Inflammatory macrophage treated with lipopolysaccharide for 1 hour (primary cell): Measurements from ENCODE around the gene MRPS14.
"Not testable (repeated sequence)": the region's sequence is repeated elsewhere in the genome, so short reads cannot be mapped to it uniquely, and the experiment has no call there.

Experiments
- DNase-seq, 2 donors: peaks; one replicate each; pipeline ENCODE4 v3.0.0-alpha.2; 2020 to 2022

MRPS14 gene

GRCh38 chr1:175023043-175023921, at the start of gene MRPS14:
MRPS14 (minus strand) TSS chr1:175023425; CDS start chr1:175023408, 17 bp downstream.
- peak; percentile 97 to 99 for DNase-seq

DNA sequence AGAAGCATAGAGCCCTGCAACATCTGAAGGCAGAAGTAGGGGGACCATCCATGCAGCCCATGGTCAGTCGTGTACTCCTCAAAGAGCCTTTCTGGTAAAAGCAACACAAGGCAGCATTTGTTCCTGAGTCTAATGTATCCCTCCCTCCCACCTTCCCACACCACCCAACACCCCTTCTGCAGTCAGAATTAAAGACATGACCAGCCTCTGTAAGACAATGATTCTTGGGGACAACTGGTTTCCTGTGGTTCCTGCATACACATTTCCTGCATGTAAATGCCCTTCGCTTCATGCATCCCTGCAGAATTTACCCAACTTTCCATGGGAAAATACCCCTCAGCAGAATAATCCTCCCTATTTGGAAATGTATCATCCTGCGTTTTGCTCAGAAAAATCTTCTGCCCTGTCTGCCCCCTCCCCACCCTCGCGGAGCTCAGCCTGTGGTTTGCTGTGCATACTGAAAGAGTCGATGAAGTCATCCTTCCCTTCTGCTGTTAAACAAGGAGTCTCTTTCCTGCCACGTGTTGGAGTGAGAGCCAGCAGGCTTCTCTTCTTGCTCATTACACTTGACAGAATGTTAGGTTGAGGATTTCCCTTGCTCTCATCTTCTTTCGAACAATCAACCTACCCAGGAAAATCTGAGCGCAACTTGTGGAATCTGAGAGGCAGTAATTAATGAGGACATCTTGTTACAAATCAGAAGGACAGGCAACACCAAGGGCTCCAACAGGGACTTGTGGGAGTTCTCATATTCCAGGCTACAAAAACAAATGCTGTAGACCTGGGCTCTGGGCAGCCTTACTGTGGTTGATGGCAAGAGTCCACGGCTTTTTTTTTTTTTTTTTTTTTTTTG, 49.1 kb upstream of the MRPS14 start:
- DNase-seq: peak; percentile 53 to 89

GRCh38 chr1:175071276-175071943, 48.2 kb upstream of the MRPS14 start:
- no peak for DNase-seq

GRCh38 chr1:175070818-175071217, 47.6 kb upstream of the MRPS14 start:
- DNase-seq: no peak

DNA sequence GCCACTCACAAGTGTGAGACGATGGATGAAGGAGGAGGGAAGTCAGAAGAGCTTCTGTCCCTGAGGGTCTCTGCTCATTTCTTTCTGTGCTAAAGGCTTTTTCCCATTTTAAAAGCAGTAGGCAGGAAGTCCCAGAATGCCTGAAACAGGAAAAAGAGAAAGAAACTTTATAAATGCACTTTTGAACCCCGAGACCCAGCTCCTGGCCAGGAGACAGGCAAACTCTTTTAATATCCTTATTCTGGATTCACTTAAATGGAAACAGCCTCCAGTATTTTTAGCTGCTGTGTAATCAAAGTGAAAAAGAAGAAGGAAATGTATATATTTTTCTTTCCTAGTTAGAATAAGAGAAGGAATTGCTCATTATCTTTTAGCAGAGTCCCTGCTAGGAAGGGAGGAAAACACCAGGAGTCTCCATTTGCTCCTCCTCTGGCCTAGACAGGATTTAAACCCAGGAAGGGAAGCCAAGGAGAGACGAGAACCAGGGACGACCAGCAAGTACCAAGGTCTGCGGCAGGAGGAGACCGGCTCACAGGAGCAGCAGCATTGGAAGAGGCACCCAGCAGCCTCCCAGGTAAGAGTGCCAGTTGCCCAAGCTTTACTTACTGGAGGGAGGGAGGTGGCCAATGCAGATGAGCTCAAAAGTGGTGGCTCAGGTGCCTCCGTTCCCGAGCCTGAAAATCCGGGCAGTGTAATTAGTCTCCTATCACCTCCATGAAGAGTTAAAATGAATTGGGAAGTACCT, 44.3 kb upstream of the MRPS14 start, which contains the start of gene TNN:
TNN (plus strand) TSS at position 472 of the 745 bp plus-strand sequence. CDS start 9,586 bp downstream, outside the sequence.
- no peak for DNase-seq

DNA sequence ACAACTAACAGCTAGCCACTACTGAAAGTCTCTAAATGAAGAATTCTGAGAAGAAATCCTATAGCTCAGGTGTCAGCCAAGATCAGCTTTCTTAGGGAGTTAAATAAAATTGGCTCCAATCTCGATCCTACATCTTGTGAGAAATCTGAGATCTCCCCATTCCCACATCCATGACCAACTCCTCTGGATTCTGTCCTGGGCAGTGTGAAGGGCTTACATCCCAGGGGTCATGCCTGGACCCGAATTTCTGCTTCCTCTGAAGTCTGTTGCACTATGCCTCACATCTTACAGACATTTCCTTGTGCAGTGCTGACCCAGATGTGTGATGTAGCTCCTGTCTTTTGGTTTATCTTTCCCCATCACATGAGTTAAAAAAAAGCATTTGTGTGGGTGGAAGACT, 39.6 kb upstream of the MRPS14 start:
- no peak for DNase-seq

DNA sequence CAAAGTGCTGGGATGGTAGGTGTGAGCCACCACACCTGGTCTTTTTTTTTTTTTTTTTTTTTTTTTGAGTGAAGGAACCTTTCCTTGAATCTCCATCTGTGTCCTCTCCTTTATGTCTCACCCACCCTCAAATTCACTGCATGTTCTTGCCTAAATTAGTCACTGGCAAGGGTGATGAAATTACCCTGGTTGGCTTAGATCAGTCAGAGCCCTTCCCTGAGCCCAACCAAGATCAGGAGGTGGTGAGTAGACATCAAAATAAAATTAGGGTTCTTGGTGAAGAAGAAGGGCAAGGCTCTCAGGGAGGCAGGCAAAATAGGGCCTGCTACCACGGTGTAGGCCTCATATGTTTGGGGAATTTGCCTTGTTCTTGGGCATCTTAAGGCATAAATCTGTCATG, 39.1 kb upstream of the MRPS14 start:
- DNase-seq: no peak

DNA sequence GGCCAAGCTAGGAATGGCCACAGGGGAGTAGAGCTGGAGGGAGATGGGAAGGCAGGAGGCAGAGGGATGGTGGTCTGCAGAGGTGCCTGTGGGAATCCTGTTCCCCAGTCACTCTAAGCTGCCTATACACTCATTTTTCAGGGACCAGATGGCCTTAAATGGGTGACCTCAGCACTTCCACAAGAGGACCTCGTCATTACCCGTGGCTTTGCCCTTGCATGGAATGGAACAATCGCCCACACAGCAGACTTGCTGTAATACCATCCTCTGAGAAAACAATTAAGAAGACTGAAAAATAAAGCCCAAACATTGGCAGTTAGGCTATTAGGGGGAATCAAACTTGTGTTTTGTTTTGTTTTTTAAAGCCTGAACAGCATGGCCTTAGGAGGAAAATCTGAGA, 31.5 kb upstream of the MRPS14 start:
- peak in 1 of 2 donors; percentile 46 for DNase-seq

- no peak for DNase-seq
Observed at GRCh38 chr1:175050992-175051391, 27.8 kb upstream of the MRPS14 start.

DNA sequence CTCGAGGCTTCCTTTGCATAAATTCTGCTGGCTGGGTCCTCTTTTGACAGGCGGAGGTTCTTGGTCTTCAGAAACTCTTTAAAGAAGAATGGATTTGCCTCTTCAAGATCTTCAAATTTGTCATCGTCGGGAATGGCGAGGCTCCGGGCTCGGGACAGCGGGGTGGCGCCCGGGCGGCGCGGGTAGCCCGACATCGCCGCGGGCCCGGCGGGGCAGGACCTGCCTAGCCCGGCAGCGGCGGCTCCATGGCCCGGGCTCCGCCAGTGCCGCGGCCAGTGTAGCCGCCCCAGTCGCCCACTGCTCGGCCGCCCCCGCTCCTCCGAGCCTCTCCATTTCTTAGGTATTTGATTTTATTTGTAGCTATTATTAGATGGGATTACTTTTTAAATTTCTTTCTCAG, 22.3 kb upstream of the MRPS14 start:
- no peak for DNase-seq

DNA sequence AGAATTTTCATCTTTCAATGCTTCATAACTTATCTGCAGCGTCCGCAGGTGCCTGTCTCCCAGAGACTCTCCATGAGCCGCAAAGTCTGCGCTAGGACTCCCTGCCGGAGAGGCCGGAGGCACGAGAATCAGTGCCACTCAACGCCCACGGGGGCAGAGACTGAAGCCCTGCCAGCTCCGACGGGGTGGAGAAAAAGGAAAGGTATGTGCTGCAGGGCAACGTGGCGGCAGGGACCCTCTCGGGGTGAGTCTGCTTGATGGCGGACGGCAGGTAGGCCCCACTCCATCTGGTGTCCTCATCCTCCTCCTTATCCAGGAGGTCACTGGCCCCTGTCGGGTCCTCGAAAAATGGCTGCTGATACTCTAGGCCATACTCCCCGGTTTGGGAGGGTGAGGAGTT, 21.9 kb upstream of the MRPS14 start:
- no peak for DNase-seq

DNA sequence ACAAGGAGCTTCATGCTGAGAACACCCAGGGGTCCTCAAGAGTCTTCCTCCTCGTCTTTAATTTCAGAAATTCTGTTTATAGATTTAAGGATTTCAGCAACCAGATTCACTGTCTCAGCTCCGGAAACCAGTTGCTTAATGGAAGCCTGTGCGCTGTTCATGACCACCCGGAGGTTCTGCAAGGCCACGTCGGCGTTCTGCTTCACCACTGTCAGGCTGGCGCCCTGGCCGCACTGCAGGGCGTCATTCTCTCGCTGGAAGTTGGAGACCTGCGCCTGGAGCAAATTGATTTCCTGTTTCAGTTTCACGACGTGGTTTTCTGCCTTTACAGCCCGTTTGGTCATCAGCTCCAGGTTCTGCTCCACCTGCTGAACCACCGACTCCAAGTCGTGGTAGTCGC, 21.4 kb upstream of the MRPS14 start:
- DNase-seq: not testable (repeated sequence)

GRCh38 chr1:175043824-175044223, 20.6 kb upstream of the MRPS14 start:
- no peak for DNase-seq

DNA sequence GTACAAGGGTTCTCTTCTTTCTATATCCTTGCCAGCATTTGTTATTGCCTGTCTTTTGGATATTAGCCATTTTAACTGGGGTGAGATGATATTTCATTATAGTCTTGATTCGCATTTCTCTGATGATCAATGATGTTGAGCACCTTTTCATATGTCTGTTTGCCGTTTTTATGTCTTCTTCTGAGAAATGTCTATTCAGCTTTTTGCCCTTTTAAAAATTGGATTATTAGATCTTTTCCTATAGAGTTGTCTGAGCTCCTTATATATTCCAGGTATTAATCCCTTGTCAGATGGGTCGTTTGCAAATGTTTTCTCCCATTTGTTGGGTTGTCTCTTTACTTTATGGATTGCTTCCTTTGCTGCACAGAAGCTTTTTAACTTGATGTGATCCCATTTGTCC, 19.4 kb upstream of the MRPS14 start:
- no peak for DNase-seq

GRCh38 chr1:175040324-175040879, 17.2 kb upstream of the MRPS14 start:
- DNase-seq: no peak

DNA sequence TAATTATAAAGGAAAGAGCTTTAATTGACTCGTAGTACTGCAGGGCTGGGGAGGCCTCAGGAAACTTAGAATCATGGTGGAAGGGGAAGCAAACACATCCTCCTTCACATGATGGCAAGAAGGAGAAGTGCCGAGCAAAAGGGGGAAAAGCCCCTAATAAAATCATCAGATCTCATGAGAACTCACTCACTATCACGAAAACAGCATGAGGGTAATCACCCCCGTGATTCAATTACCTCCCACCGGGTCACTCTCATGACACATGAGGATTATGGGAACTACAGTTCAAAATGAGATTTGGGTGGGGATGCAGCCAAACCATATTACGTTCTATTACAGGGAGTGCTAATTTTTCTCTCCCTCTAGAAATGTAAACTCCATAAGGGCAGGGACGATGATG, 14.2 kb upstream of the MRPS14 start:
- DNase-seq: peak in 1 of 2 donors; percentile 46

DNA sequence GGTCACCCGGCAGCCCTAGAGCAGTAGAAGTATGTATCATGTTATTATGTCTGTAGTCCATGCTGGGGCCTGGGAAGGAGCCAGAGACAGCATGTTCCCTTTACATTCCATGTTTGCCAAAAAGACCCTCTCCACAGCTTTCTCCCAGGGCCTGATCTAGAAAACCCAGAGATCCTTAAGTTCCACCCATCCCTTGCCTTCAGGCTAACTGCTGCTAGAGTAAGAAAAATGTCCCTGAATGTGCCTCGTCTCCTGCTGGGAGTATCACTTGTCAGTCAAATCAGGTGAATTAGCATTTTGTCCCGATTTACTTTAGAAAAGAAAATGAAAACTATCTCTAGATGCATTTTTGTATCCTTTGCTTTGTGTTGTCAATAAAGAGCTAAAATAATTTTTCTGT, 13.3 kb upstream of the MRPS14 start:
- DNase-seq: no peak

GRCh38 chr1:175035865-175036264, 12.6 kb upstream of the MRPS14 start:
- no peak for DNase-seq

DNA sequence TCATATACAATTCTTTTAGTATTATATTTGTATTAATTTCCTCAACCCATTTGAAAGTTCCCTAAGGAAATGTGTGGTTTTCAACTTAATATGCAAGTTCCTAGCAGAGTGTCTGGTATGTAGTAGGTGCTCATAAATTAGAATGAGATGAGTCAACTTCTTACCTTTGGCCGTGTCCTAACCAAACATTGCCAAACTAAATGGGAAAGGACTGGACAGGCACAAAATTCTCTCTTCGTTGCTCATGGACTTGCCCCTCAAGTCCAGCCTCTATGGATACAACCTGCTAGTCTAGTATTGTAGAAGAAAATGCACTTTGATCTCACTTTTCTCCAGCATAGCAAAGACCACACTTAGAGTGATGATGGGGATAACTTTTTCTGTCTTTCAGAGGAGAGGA, 11.6 kb upstream of the MRPS14 start:
- DNase-seq: no peak

DNA sequence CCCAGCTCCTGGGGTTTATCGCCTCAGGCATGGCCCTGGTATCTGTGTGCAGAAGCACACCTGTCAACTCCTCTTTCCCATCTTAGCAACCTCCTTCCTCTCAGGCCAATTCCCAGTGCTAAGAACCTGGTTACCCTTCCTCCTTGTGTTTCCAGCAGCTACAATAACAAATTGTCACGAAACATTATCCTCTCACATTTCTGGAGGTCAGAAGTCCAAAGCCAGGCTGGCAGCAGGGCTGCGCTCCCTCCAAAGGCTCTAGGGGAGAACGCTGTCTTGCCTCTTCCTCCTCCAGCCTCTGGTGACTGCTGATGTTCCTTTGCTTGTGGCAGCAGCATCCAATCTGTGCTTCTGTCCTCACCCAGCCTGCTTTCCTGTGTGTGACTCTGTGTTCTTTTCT, 10.7 kb upstream of the MRPS14 start:
- no peak for DNase-seq

DNA sequence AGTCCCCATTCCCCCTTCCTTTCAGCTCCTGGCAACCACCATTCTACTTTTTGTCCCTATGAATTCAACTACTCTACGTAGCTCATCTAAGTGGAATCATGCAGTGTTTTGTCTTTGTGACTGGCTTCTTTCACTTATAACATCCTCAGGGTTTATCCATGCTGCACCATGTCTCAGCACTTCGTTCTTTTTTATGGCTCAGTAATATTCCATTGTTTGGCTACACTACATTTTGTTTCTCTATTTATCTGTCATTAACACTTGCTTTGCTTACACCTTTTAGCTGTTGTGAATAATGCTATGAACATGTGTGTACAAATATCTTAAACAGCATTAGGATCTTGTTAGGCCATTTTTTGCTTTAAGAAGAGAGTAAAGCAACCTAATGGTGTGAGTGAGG, 1.5 kb upstream of the MRPS14 start:
- no peak for DNase-seq

GRCh38 chr1:175023922-175024242, 657 bp upstream of the MRPS14 start:
- not testable (repeated sequence) for DNase-seq
